Kidney capillary endothelial cell (primary cell): ENCODE results near the gene LYAR.
A peak's percentile ranks its signal among the peaks of the same experiment; 100 is the strongest.

ENCODE experiments used
- DNase-seq: peaks from one replicate; pipeline ENCODE4 v3.0.0-alpha.2; 2018; ENCODE audit warnings: low spot score

LYAR gene

GRCh38 chr4:4289941-4290850 is at the start of gene LYAR, which contains the start of gene ZBTB49:
LYAR (minus strand) TSS chr4:4290154; CDS start chr4:4283742, 6,412 bp downstream.
ZBTB49 (plus strand) TSS chr4:4290251; CDS start chr4:4299946, 9,695 bp downstream.
- peak; percentile 82 for DNase-seq

GRCh38 chr4:4339504-4340085 is 49.6 kb upstream of the LYAR start:
- no peak for DNase-seq

GRCh38 chr4:4338210-4339001 is 48.5 kb upstream of the LYAR start:
- no peak for DNase-seq

- DNase-seq, result peak; percentile 30
Measured at GRCh38 chr4:4334798-4335520, 45.0 kb upstream of the LYAR start.

GRCh38 chr4:4333265-4333706 is 43.3 kb upstream of the LYAR start:
- DNase-seq, result no peak

GRCh38 chr4:4332529-4332928 is 42.6 kb upstream of the LYAR start:
- no peak for DNase-seq

- DNase-seq, result no peak
Measured at GRCh38 chr4:4330794-4331193, 40.8 kb upstream of the LYAR start.

GRCh38 chr4:4329496-4329895 is 39.5 kb upstream of the LYAR start:
- DNase-seq, result no peak

- no peak for DNase-seq
Measured at GRCh38 chr4:4328840-4329239, 38.9 kb upstream of the LYAR start.

GRCh38 chr4:4328206-4328605 is 38.3 kb upstream of the LYAR start:
- no peak for DNase-seq

- peak; percentile 27 for DNase-seq
Measured at GRCh38 chr4:4327652-4328121, 37.7 kb upstream of the LYAR start.

GRCh38 chr4:4326166-4326565 is 36.2 kb upstream of the LYAR start:
- no peak for DNase-seq

GRCh38 chr4:4325321-4325720 is 35.4 kb upstream of the LYAR start:
- no peak for DNase-seq

- peak; percentile 8 for DNase-seq
Measured at GRCh38 chr4:4323705-4324534, 34.0 kb upstream of the LYAR start.

- DNase-seq, result no peak
Measured at GRCh38 chr4:4321951-4322688, 32.2 kb upstream of the LYAR start.

- no peak for DNase-seq
Measured at GRCh38 chr4:4320951-4321714, 31.2 kb upstream of the LYAR start.

- DNase-seq, result no peak
Measured at GRCh38 chr4:4320528-4320927, 30.6 kb upstream of the LYAR start.

GRCh38 chr4:4317496-4318232 is 27.7 kb upstream of the LYAR start:
- no peak for DNase-seq

GRCh38 chr4:4316150-4316495 is 26.2 kb upstream of the LYAR start:
- no peak for DNase-seq
